K562 (cell line): ENCODE measurements around the gene KCNAB2. TPM values are rescaled to one million over a fixed set of nuclear protein-coding genes. Genes with fewer than 3 reads are reported as not detected.

Source experiments
- ATAC-seq: fragments of 200-7000 bp; cut with Tn5 transposase; 3 replicates; pipeline ENCODE4 v1.9.1; 2020; ENCODE audit warnings: moderate library complexity
- BruUV-seq: library from RNA; stranded (reverse); fragments of 400-500 nt; replicated peaks from 2 replicates; lab custom pipeline; 2021; lab: Mats Ljungman, UMichigan
- CTCF ChIA-PET: fragments of 300-600 bp; formaldehyde crosslinking; extraction: SDS; loops from one replicate; lab custom pipeline; 2021; ENCODE audit warnings: low intra/inter-chr PET ratio; lab: Yijun Ruan, JAX
- POLR2A ChIA-PET: fragments of 300-600, 350-650 bp; sonication (Branson Sonifier 250); formaldehyde crosslinking; extraction: SDS; loops from one replicate; lab custom pipeline; 2021; ENCODE audit warnings: antibody characterized with exemption, inconsistent platforms; lab: Yijun Ruan, JAX
- DNase-seq, 4 experiments: peaks; one replicate each; pipeline versions ENCODE4 v3.0.0 to v3.0.0-alpha.2; 2011 to 2018; ENCODE audit warnings: low spot score in 3 of 4, mixed read lengths in 3 of 4; ENCODE audit errors: extremely low read depth in 1 of 4
- FAIRE-seq: peaks from 2 replicates; lab custom pipeline; 2011; peaks lifted over from hg19 to GRCh38; lab: Jason Lieb, UNC
- H2AFZ ChIP-seq: 2 replicates; pipeline ENCODE4 v1.6.0; 2011; ENCODE audit warnings: low read depth, low read length, control low read depth, inconsistent platforms
- H3K27ac ChIP-seq: fragments of 200-600 bp; 3 replicates; pipeline ENCODE4 v1.8.0; 2011; ENCODE audit warnings: low read depth, mild to moderate bottlenecking, control low read depth, inconsistent platforms, low read length, moderate library complexity, mixed read lengths; ENCODE audit errors: extremely low read depth
- H3K27me3 ChIP-seq, 2 experiments: fragments of 300-600 bp in 1 of 2; 2 replicates in 1 of 2; 3 replicates in 1 of 2; pipeline versions ENCODE4 v1.6.0 to v1.8.0; 2011; ENCODE audit warnings: inconsistent platforms in 2 of 2, low read length in 2 of 2, mild to moderate bottlenecking in 1 of 2, mixed read lengths in 1 of 2, moderate library complexity in 1 of 2; ENCODE audit not compliant: control insufficient read depth in 2 of 2, insufficient read depth in 2 of 2
- H3K36me3 ChIP-seq: fragments of 300-600 bp; 3 replicates; pipeline ENCODE4 v1.8.0; 2011; ENCODE audit warnings: mild to moderate bottlenecking, low read length, inconsistent platforms; ENCODE audit not compliant: control insufficient read depth, insufficient read depth
- H3K4me1 ChIP-seq, 2 experiments: fragments of 200-600 bp in 1 of 2; replicated peaks in 1 of 2; 2 replicates in 1 of 2; 3 replicates in 1 of 2; pipeline versions ENCODE4 v1.5.1 to v1.8.0; 2011; ENCODE audit warnings: inconsistent platforms in 2 of 2, low read length in 2 of 2, mild to moderate bottlenecking in 1 of 2, mixed read lengths in 1 of 2, moderate library complexity in 1 of 2; ENCODE audit not compliant: control insufficient read depth in 2 of 2, insufficient read depth in 2 of 2
- H3K4me2 ChIP-seq: 2 replicates; pipeline ENCODE4 v1.6.1; 2011; ENCODE audit warnings: low read length, control low read depth, inconsistent platforms, mixed read lengths; ENCODE audit not compliant: insufficient read depth
- H3K4me3 ChIP-seq: fragments of 200-600 bp; sonication (generic), shearing (Covaris generic); 2 replicates; pipeline ENCODE4 v1.5.1; 2016; ENCODE audit warnings: control low read depth, inconsistent platforms
- H3K79me2 ChIP-seq: fragments of 200-600 bp; 3 replicates; pipeline ENCODE4 v1.8.0; 2011; ENCODE audit warnings: low read length, inconsistent platforms; ENCODE audit not compliant: control insufficient read depth, insufficient read depth
- H3K9ac ChIP-seq, 2 experiments: 2 replicates each; pipeline versions ENCODE4 v1.6.0 to v1.6.1; 2011; ENCODE audit warnings: low read depth in 2 of 2, low read length in 2 of 2, control low read depth in 1 of 2, inconsistent platforms in 1 of 2, mild to moderate bottlenecking in 1 of 2, mixed read lengths in 1 of 2; ENCODE audit not compliant: insufficient read depth in 1 of 2
- H3K9me1 ChIP-seq: one replicate; pipeline ENCODE4 v1.6.0; 2011; ENCODE audit warnings: inconsistent platforms, mild to moderate bottlenecking, low read length, moderate library complexity; ENCODE audit not compliant: control insufficient read depth, insufficient read depth
- H3K9me3 ChIP-seq: replicated peaks from 2 replicates; pipeline ENCODE4 v1.5.1; 2011; ENCODE audit warnings: low read depth, low read length, inconsistent platforms; ENCODE audit not compliant: control insufficient read depth, insufficient read depth
- H4K20me1 ChIP-seq: replicated peaks from 2 replicates; pipeline ENCODE4 v1.6.1; 2011; ENCODE audit warnings: low read length, inconsistent platforms, mixed read lengths; ENCODE audit not compliant: control insufficient read depth, insufficient read depth
- ATF2 ChIP-seq: sonication (generic); formaldehyde crosslinking; IDR thresholded peaks from 2 replicates; pipeline ENCODE4 v1.8.1; 2022; ENCODE audit warnings: missing genetic modification reagents
- BACH1 ChIP-seq: fragments of 200-800 bp; sonication (Bioruptor generic); IDR thresholded peaks from 2 replicates; pipeline ENCODE4 v1.6.1; 2016; ENCODE audit warnings: missing genetic modification characterization, missing compliant biosample characterization
- CHD4 ChIP-seq: fragments of 200-600 bp; sonication (generic); IDR thresholded peaks from 3 replicates; pipeline ENCODE4 v1.6.1; 2012; ENCODE audit warnings: low read depth, mild to moderate bottlenecking, mixed read lengths, low read length, inconsistent platforms; ENCODE audit not compliant: insufficient read depth, insufficient replicate concordance, poor library complexity, severe bottlenecking
- ETS2 ChIP-seq: IDR thresholded peaks from 2 replicates; pipeline ENCODE4 v1.6.1; 2016; ENCODE audit warnings: borderline replicate concordance, missing genetic modification characterization, mild to moderate bottlenecking, moderate library complexity, missing compliant biosample characterization; ENCODE audit not compliant: poor library complexity, severe bottlenecking
- GATA2 ChIP-seq: sonication (generic); formaldehyde crosslinking; IDR thresholded peaks from 2 replicates; pipeline ENCODE4 v1.4.0; 2020; ENCODE audit warnings: mild to moderate bottlenecking, missing genetic modification reagents
- HOXB6 ChIP-seq: fragments of 250-450 bp; sonication (Bioruptor Pico); IDR thresholded peaks from 2 replicates; pipeline ENCODE4 v1.5.1; 2022; ENCODE audit warnings: mild to moderate bottlenecking, borderline replicate concordance
- KAT8 ChIP-seq: fragments of 450-650 bp; IDR thresholded peaks from 2 replicates; pipeline ENCODE4 v1.6.1; 2016; ENCODE audit warnings: low read depth, mild to moderate bottlenecking
- NR2C2 ChIP-seq, 2 experiments: fragments of 200-800 bp in 1 of 2; sonication (Bioruptor generic) in 1 of 2; sonication (generic) in 1 of 2; formaldehyde crosslinking in 1 of 2; IDR thresholded peaks; 2 replicates each; pipeline versions ENCODE4 v1.6.1 to v1.8.0; 2016 to 2022; ENCODE audit warnings: mild to moderate bottlenecking in 1 of 2, missing compliant biosample characterization in 1 of 2, missing genetic modification characterization in 1 of 2, missing genetic modification reagents in 1 of 2
- NUFIP1 ChIP-seq: fragments of 450-650 bp; IDR thresholded peaks from 2 replicates; pipeline ENCODE4 v1.6.1; 2018; ENCODE audit not compliant: partially characterized antibody
- RCOR1 ChIP-seq, 2 experiments: IDR thresholded peaks; 2 replicates each; pipeline ENCODE4 v1.6.1; 2012; ENCODE audit warnings: low read depth in 2 of 2, low read length in 2 of 2, borderline replicate concordance in 1 of 2, improper control_type of control experiment in 1 of 2
- ZNF561 ChIP-seq: fragments of 450-650 bp; formaldehyde crosslinking; conservative IDR thresholded peaks from 2 replicates; pipeline ENCODE4 v1.4.0; 2020; ENCODE audit warnings: mild to moderate bottlenecking, moderate library complexity
- WGBS: fragments of 100-300 bp; shearing (Covaris generic); methylation state at CpG from one replicate; pipeline ENCODE4 v1.1.6; 2016; ENCODE audit warnings: low coverage, mixed read lengths; ENCODE audit not compliant: insufficient coverage; ENCODE audit errors: missing lambda C conversion rate; 5-methylcytosine and 5-hydroxymethylcytosine counted together
- in situ Hi-C: fragments of 300-500 bp; cut with MboI; formaldehyde crosslinking; loops from 4 replicates; pipeline ENCODE4 v1.15.0; 2018; ENCODE audit warnings: inconsistent platforms, mixed read lengths
- intact Hi-C: fragments of 100-400 bp; cut with micrococcal nuclease; formaldehyde crosslinking; loops from 2 replicates; pipeline ENCODE4 v1.14.2; 2022
- polyA plus RNA-seq, 8 experiments: library from polyadenylated mRNA; depleted of rRNA in 4 of 8; stranded (reverse) in 5 of 8; unstranded in 3 of 8; fragments of >200 nt; fragmentation: Nextera tagmentation in 2 of 8; fragmentation: Illumina TruSeq in 1 of 8; extraction: Ambion mirVana in 2 of 8; extraction: Trizol in 1 of 8; gene quantifications; 2 replicates each; pipeline versions ENCODE4 v1.2.1 to v1.2.3, GENCODE V29; 2011 to 2014; ENCODE audit warnings: inconsistent platforms in 1 of 8, missing spikeins in 1 of 8
- total RNA-seq, 7 experiments: library from RNA; depleted of rRNA in 6 of 7; stranded (reverse); fragments of >200 nt in 6 of 7; fragmentation: Illumina TruSeq in 2 of 7; extraction: Trizol in 2 of 7; gene quantifications; 2 replicates each; pipeline versions ENCODE4 v1.2.1 to v1.2.3, GENCODE V29; 2011 to 2021; ENCODE audit warnings: low replicate concordance in 1 of 7

Gene KCNAB2
- total and polyA plus RNA-seq, 9 of the 15 experiments (the other 6 are each of a cell fraction or from before 2014, with no cell fraction given): 1.8 to 15.8 (median 7.1) TPM

DNA sequence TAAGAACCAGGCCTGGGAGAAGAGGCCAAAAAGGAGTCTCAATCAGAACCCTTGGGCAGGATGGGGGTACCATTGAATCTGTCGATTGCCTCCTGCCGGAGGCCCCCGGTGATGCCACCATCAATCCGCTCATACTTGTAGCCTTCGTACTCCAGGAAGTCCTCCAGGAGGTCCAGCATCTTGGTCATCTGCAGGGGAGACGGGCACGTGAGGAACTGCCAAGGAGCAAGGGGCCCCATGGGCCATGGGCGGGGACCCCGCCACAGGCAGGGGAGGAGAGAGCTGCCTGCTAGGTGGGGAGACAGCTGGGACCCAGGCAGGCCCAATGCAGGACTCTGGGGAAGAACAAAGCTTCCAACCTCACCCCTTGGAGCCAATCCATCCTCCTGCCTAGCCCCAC, 85.9 kb downstream of the KCNAB2 start:
- in situ Hi-C loops (no loop called here), intact Hi-C loops (no loop called here)
- POLR2A ChIA-PET: no interaction called here
- CTCF ChIA-PET: no interaction called here
- Histone ChIP-seq H3K79me2 (no peaks in the 10 kb centered on the region), H3K27me3 (peaks cover 45 to 76% of the 10 kb centered on the region in 2 experiments), H3K4me3 (no peak overlapping the region), H2AFZ (no peak overlapping the region), H3K4me1 (peaks cover 0 to 35% of the 10 kb centered on the region in 2 experiments; a peak in 3 of 5 replicates), H3K4me2 (no peak overlapping the region), H3K27ac (no peak overlapping the region), H4K20me1 (peaks cover 16% of the 10 kb centered on the region), H3K36me3 (no peaks in the 10 kb centered on the region), H3K9me3 (peaks cover 7% of the 10 kb centered on the region; the same call in 1 of the 2 replicates), H3K9ac (no peak overlapping the region), H3K9me1 (peaks cover 3% of the 10 kb centered on the region)
- ATAC-seq: no peak
- BruUV-seq: no TSS peak
- no peak for TF ChIP-seq GATA2 (CRISPR knock-in tag)
- TF ChIP-seq KAT8: no peak
- no peak for TF ChIP-seq RCOR1 (IDR thresholded peaks at IDR 0.05; ENCODE audit: borderline replicate concordance in 1 of 2, low read depth in 2 of 2, low read length in 2 of 2)
- no peak for TF ChIP-seq HOXB6 (CRISPR knock-in tag)
- TF ChIP-seq ETS2 (tag): no peak
- TF ChIP-seq ATF2 (CRISPR knock-in tag): no peak
- TF ChIP-seq ZNF561: no peak
- no peak for TF ChIP-seq CHD4
- no peak for TF ChIP-seq NUFIP1
- TF ChIP-seq BACH1 (tag): no peak
- TF ChIP-seq NR2C2 (CRISPR knock-in tag; IDR thresholded peaks at IDR 0.05): no peak
- TF ChIP-seq NR2C2 (tag; IDR thresholded peaks at IDR 0.05): no peak
- no peak for DNase-seq
- WGBS: under 1% methylated on average over 9 of the region's 9 CpGs
- FAIRE-seq: no peak
